GM21528 (cell line): Measurements from ENCODE around the gene UST.
"Not testable (repeated sequence)": the region's sequence is repeated elsewhere in the genome, so short reads cannot be mapped to it uniquely, and the experiment has no call there.

Source experiments
- ATAC-seq: cut with Tn5 transposase; IDR thresholded peaks from one replicate; pipeline ENCODE4 v1.9.1; 2021; ENCODE audit warnings: mild to moderate bottlenecking, moderate library complexity; ENCODE audit not compliant: unreplicated experiment, low FRiP score

The UST gene

DNA sequence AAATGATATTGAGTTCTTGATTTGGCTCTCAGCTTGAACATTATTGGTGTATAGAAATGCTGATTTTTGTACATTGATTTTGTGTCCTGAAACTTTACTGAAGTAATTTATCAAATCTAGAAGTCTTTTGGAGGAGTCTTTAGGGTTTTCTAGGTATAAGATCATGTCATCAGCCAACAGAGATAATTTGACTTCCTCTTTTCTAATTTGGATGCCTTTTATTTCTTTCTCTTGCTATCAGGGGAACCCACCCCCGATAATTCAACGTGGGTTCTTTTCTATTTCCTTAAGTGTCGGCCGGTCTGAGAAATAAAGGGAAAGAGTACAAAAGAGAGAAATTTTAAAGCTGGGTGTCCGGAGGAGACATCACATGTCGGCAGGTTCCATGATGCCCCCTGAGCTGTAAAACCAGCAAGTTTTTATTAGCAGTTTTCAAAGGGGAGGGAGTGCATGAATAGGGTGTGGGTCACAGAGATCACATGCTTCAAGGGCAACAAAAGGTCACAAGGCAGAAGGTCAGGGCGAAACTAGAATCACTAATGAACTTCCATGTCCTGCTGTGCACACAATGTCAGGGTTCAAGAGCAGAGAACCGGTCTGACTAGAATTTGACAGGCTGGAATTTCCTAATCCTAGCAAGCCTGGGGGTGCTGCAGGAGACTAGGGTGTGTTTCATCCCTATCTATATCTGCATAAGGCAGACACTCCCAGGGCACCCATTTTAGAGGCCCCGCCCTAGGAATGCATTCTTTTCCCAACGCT, 17.6 kb downstream of the UST start:
- not testable (repeated sequence) for ATAC-seq

- ATAC-seq: no peak
Measured at GRCh38 chr6:148765898-148766808, 19.3 kb downstream of the UST start.

DNA sequence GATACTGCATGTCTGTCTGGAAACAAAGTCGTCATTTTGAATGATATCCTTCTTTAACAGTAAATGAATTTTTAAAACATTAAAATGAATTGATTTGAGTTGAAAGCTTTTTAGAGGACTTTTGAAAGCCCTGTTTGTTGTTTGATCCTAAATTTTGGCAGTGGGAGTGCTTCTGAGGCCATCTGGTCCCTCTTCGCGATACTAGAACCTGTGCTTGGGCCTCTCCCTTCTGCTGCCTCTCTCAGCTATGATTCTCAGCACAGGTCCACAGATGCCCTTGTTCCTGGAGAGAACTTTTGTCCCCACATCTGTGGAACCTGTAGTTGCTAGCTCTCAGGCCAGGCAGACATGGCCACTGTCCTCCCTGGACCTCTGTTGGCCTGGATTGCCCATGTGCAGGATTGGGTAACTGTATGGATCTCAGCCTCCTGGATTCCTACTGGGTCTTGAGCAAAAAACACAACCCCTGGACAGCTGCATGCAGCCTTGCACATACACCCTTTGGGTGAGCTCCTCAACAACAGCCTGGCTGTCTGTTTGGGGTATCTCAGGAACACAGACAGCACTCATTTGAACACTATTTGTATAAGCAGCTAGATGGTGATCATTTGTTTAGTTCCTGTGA, 21.9 kb downstream of the UST start:
- ATAC-seq: no peak

- no peak for ATAC-seq
Measured at GRCh38 chr6:148769304-148769968, 22.6 kb downstream of the UST start.

DNA sequence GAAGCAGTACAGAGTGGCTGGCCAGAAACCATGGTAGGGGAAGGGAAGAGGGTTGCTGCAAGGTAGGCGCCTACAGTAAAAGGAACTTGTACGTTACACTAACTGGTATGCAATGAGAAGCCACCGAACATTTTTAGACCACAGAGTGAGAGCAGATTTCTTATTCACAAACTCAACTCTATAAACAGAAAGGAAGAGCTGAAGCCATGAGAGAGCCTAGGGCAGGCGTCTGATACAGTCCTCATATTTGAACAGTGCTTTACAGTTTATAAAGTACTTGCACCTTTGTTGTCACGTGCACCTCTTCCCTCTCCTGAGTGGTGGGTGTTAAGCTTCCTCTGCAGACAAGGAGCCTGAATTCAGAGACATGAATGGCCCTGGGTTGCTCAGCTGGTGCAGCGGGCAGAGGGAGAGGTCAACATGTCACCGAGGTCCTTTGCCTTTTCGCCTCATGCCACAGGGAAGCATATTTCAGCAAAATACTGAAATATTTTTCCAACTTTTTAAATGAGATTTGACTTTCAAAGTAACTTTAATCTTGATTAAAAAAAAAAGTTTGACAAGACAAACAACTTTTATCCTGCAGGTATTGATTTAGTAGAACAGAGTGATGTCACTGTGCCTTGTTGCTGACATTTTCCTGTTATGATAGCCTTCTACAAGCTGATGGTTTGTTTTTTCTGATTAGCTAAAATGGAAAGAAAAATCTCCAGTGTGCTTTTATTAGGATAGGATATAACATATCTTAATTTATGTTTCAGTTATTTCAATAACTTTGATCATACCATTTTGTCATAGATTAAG, 23.8 kb downstream of the UST start:
- no peak for ATAC-seq

GRCh38 chr6:148771212-148771601, 24.4 kb downstream of the UST start:
- no peak for ATAC-seq

DNA sequence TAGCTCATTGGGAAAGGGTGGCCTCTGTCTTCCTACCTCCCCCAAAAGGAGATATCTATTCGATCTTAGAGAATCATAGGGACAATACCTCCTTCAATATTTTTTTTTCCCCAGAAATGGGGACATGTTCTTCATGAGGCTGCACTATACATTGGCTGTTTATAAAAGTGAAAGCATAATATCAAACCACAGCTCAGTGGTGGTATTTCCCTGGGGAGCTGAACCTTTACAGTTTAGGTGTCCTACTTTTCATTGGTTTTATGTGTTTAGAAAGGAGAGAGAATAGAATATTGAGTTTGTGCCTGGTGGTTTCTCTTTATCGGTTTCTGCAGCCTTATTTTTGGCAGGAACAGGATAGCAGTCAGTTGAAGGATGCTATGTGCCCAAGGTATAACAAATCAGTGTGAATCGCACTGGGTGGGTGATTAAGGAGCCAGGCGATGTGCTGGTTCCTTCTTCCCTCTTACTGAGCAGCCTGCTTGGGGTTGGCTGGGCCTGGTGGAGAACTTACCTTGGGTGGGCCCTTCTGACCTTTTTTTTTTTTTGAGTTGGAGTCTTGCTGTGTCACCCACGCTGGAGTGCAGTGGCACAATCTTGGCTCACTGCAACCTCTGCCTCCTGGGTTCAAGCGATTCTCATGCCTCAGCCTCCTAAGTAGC, 25.2 kb downstream of the UST start:
- no peak for ATAC-seq

GRCh38 chr6:148775161-148775560, 28.3 kb downstream of the UST start:
- ATAC-seq: no peak

- no peak for ATAC-seq
Measured at GRCh38 chr6:148776321-148777308, 29.8 kb downstream of the UST start.

DNA sequence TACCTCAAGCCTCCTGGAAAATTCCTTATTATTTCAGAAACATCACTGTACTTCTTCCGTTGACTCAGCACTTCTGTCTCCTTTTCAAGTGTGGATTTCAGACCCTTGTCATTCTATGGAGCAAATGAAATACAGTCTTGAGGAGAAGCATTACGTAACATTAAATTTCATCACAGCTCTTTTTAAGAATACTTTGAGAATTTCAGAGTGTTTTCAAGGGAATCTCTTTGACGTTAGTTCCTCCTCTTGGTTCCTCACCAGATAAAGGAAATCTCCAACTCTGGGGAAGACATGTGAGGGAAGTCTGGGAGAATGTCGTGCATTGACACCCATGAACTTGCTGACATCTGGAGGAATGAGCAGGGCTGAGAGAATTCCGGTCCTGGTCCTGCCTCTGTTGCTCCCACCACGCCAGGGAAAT, 32.3 kb downstream of the UST start:
- ATAC-seq: no peak

DNA sequence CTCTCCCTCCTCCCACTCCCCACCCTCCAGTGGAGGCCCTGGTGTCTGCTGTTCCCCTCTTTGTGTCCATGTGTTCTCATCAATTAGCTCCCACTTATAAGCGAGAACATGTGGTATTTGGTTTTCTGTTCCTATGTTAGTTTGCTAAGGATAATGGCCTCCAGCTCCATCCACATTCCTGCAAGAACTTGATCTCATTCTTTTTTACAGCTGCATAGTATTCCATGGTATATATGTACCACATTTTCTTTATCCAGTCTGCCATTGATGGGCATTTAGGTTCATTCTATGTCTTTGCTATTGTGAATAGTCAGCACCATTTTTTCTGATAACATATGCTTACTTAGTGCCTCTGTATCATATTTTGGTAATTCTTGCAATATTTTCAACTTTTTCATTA, 33.6 kb downstream of the UST start:
- ATAC-seq: not testable (repeated sequence)

DNA sequence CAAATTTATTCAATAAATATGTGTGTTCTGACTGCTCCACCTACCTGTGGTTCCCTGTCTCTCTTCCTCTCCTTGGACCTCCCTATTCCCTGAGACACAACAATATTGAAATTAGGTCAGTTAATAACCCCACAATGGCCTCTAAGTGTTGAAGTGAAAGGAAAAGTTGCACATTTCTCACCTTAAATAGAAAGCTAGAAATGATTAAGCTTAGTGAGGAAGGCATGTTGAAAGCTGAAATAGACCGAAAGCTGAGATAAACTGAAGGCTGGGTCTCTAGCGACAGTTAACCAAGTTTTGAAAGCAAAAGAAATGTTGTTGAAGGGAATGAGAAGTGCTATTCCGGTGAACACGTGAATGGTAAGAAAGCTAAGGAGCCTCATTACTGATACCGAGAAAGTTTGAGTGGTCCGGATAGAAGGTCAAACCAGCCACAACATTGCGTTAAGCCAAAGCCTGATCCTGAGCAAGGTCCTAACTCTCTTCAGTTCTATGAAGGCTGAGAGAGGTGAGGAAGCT, 34.1 kb downstream of the UST start:
- peak; percentile 94 for ATAC-seq

DNA sequence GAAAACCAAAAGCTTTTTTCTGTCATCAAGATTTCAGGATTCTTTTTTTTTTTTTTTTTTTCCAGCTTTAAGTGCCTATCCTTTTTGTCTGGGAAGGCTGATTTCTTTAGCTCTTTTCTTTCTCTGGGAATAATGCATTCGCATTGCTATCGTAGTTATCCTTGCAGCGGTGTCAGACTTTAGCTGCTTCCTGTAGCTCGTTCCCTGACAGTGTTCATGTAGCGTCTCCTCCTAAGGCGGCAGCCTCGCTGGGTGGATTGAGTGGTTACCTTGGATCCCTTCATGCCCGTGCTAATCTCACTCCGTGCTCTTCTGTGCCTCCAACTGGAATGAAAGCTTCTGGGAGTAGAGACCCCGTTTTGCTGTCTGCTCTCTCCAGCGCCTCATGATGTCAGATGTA, 43.1 kb downstream of the UST start:
- no peak for ATAC-seq

GRCh38 chr6:148790404-148790803, 43.6 kb downstream of the UST start:
- ATAC-seq: no peak

DNA sequence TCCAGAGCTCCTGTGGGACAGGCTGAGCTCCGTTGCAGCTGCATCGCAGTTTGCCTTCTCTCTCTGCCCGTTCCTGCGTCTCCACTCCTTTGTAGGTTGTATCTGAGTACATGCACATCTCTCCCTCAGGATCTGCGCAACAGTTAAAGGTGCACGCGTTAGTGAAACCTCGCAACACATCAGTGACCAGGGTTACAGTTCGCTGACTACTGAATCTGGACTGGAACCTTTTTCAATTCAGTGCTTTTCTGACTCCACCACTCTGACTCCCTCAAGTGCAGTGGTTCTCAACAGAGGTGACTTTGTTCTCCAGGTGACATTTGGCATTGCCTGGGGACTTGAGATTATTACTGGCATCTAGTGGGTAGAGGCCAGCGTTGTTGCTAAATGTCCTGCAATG, 44.0 kb downstream of the UST start:
- ATAC-seq: no peak

GRCh38 chr6:148791372-148791771, 44.5 kb downstream of the UST start:
- ATAC-seq: no peak

DNA sequence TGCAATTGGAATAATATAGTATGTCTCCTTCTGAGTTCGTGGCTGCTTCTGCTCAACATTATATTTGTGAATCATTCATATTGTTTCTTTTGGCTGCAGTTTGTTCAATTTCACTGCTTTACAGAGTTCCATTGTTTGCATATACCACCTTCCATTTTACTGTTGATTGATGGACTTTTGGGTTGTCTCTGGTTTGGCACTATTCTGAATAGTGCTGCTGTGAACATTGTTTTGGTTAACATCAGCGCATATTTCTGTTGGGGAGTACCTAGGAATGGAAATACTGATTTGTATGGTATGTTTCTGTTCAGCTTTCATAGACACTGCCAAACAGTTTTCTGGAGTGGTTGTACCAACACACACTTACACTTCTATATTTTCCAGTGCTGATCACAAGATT, 46.9 kb downstream of the UST start:
- no peak for ATAC-seq

GRCh38 chr6:148794797-148795196, 48.0 kb downstream of the UST start:
- ATAC-seq: no peak
